ENCODE data around the gene MAPK6. TPM values are rescaled to one million over a fixed set of nuclear protein-coding genes. Genes with fewer than 3 reads are reported as not detected.

MAPK6 gene
- total and polyA plus RNA-seq, 9 of the 15 experiments (the other 6 are each of a cell fraction or from before 2014, with no cell fraction given), result 28.5 to 97.1 (median 74.0) TPM

DNA sequence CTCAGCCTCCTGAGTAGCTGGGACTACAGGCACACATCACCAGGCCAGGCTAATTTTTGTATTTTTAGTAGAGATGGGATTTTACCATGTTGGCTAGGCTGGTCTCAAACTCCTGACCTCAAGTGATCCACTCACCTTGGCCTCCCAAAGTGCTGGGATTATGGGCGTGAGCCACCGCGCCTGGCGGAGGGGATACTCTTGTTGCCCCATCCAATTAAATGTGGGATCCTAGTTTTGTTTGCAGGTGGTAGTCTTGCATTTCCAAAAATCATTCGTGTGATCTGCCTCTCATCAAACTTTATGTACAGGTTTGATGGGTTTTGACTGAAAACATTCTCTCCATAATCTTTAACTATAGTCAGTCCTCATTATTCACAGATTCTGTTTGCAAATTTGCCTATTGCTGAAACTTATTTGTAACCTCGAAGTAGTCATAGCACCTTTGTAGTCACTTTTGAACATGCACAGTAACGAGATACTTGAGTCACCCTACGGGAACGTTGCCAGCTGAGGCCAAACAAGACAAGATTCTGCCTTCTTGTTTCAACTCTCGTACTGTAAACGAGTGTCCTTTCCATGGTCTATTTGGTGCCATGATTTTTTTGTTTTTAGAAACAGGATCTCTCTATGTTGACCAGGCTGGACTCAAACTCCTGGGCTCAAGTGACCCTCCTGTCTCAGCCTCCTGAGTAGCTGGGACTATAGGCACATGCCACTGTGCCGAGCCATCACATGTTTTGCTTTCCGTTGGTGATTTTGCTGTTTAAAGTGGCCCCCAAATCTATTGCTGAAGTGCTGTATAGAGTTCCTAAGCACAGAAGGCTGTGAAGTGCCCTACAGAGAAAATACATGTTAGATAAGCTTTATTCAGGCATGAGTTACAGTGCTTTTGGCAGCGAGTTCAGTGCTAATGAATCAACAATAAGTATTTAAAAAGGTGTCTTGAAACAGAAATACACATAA is 8.1 kb upstream of the MAPK6 start (continued):
- TF ChIP-seq, protein P1, sequence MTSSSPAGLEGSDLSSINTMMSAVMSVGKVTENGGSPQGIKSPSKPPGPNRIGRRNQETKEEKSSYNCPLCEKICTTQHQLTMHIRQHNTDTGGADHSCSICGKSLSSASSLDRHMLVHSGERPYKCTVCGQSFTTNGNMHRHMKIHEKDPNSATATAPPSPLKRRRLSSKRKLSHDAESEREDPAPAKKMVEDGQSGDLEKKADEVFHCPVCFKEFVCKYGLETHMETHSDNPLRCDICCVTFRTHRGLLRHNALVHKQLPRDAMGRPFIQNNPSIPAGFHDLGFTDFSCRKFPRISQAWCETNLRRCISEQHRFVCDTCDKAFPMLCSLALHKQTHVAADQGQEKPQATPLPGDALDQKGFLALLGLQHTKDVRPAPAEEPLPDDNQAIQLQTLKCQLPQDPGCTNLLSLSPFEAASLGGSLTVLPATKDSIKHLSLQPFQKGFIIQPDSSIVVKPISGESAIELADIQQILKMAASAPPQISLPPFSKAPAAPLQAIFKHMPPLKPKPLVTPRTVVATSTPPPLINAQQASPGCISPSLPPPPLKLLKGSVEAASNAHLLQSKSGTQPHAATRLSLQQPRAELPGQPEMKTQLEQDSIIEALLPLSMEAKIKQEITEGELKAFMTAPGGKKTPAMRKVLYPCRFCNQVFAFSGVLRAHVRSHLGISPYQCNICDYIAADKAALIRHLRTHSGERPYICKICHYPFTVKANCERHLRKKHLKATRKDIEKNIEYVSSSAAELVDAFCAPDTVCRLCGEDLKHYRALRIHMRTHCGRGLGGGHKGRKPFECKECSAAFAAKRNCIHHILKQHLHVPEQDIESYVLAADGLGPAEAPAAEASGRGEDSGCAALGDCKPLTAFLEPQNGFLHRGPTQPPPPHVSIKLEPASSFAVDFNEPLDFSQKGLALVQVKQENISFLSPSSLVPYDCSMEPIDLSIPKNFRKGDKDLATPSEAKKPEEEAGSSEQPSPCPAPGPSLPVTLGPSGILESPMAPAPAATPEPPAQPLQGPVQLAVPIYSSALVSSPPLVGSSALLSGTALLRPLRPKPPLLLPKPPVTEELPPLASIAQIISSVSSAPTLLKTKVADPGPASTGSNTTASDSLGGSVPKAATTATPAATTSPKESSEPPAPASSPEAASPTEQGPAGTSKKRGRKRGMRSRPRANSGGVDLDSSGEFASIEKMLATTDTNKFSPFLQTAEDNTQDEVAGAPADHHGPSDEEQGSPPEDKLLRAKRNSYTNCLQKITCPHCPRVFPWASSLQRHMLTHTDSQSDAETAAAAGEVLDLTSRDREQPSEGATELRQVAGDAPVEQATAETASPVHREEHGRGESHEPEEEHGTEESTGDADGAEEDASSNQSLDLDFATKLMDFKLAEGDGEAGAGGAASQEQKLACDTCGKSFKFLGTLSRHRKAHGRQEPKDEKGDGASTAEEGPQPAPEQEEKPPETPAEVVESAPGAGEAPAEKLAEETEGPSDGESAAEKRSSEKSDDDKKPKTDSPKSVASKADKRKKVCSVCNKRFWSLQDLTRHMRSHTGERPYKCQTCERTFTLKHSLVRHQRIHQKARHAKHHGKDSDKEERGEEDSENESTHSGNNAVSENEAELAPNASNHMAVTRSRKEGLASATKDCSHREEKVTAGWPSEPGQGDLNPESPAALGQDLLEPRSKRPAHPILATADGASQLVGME (CRISPR knock-in tag; IDR thresholded peaks at IDR 0.05), result no peak
- no peak for TF ChIP-seq RFX7 (CRISPR knock-in tag; IDR thresholded peaks at IDR 0.05)
- TF ChIP-seq HMG20B (CRISPR knock-in tag; IDR thresholded peaks at IDR 0.05), result no peak
- TF ChIP-seq, protein P2, sequence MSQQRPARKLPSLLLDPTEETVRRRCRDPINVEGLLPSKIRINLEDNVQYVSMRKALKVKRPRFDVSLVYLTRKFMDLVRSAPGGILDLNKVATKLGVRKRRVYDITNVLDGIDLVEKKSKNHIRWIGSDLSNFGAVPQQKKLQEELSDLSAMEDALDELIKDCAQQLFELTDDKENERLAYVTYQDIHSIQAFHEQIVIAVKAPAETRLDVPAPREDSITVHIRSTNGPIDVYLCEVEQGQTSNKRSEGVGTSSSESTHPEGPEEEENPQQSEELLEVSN (IDR thresholded peaks at IDR 0.05; ENCODE audit: borderline replicate concordance in 1 of 2, extremely low read depth in 1 of 2, insufficient read depth in 1 of 2, insufficient read length in 1 of 2, low read depth in 1 of 2, low read length in 1 of 2, poor library complexity in 1 of 2, severe bottlenecking in 1 of 2), result peak in 1 of 2 experiments; percentile 13
- TF ChIP-seq, protein P3, sequence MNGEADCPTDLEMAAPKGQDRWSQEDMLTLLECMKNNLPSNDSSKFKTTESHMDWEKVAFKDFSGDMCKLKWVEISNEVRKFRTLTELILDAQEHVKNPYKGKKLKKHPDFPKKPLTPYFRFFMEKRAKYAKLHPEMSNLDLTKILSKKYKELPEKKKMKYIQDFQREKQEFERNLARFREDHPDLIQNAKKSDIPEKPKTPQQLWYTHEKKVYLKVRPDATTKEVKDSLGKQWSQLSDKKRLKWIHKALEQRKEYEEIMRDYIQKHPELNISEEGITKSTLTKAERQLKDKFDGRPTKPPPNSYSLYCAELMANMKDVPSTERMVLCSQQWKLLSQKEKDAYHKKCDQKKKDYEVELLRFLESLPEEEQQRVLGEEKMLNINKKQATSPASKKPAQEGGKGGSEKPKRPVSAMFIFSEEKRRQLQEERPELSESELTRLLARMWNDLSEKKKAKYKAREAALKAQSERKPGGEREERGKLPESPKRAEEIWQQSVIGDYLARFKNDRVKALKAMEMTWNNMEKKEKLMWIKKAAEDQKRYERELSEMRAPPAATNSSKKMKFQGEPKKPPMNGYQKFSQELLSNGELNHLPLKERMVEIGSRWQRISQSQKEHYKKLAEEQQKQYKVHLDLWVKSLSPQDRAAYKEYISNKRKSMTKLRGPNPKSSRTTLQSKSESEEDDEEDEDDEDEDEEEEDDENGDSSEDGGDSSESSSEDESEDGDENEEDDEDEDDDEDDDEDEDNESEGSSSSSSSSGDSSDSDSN (IDR thresholded peaks at IDR 0.05; ENCODE audit: borderline replicate concordance in 1 of 2, low read depth in 2 of 2, low read length in 2 of 2), result no peak
- TF ChIP-seq KLF6 (CRISPR knock-in tag; IDR thresholded peaks at IDR 0.05; ENCODE audit: borderline replicate concordance), result no peak
- TF ChIP-seq, protein P4, sequence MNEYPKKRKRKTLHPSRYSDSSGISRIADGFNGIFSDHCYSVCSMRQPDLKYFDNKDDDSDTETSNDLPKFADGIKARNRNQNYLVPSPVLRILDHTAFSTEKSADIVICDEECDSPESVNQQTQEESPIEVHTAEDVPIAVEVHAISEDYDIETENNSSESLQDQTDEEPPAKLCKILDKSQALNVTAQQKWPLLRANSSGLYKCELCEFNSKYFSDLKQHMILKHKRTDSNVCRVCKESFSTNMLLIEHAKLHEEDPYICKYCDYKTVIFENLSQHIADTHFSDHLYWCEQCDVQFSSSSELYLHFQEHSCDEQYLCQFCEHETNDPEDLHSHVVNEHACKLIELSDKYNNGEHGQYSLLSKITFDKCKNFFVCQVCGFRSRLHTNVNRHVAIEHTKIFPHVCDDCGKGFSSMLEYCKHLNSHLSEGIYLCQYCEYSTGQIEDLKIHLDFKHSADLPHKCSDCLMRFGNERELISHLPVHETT (CRISPR knock-in tag; conservative IDR thresholded peaks at IDR 0.05 in 1 of 2, IDR thresholded peaks at IDR 0.05 in 1 of 2), result peak in 1 of 2 experiments; percentile 45; a peak in 1 of 4 replicates
- TF ChIP-seq ILK (tag; IDR thresholded peaks at IDR 0.05; ENCODE audit: borderline replicate concordance, low read depth), result no peak
- peak; percentile 83 for TF ChIP-seq FOSL1 (tag; conservative IDR thresholded peaks at IDR 0.05)
- no peak for TF ChIP-seq CBFB (CRISPR knock-in tag; IDR thresholded peaks at IDR 0.05)
- TF ChIP-seq HSF4 (CRISPR knock-in tag; IDR thresholded peaks at IDR 0.05; ENCODE audit: borderline replicate concordance), result no peak
- TF ChIP-seq, protein P5, sequence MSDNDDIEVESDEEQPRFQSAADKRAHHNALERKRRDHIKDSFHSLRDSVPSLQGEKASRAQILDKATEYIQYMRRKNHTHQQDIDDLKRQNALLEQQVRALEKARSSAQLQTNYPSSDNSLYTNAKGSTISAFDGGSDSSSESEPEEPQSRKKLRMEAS (CRISPR knock-in tag; IDR thresholded peaks at IDR 0.05), result peak; percentile 55; the same call in 1 of the 2 replicates

Measured in K562 (cell line).